Upper lobe of left lung (tissue), 6 donors: Measurements from ENCODE around the gene PPIE. TPM values are rescaled to one million over a fixed set of nuclear protein-coding genes. Genes with fewer than 3 reads are reported as not detected.
"Not testable (repeated sequence)": the region's sequence is repeated elsewhere in the genome, so short reads cannot be mapped to it uniquely, and the experiment has no call there.

ENCODE experiments used
- ATAC-seq, 2 donors: fragments of 200-7000 bp; cut with Tn5 transposase; one replicate each; pipeline ENCODE4 v1.9.1; 2022; ENCODE audit warnings: mild to moderate bottlenecking in 2 of 2, moderate library complexity in 2 of 2; ENCODE audit not compliant: low FRiP score in 2 of 2
- DNase-seq, 2 donors: peaks; one replicate each; pipeline ENCODE4 v3.0.0-alpha.2; 2019 to 2020
- H3K27ac ChIP-seq, 4 donors: fragments of 200-600 bp; sonication (generic); one replicate each; pipeline ENCODE4 v1.5.1; 2016 to 2019
- H3K27me3 ChIP-seq, 4 donors: fragments of 200-600 bp; sonication (generic); one replicate each; pipeline ENCODE4 v1.5.1; 2017 to 2019
- H3K36me3 ChIP-seq, 4 donors: fragments of 200-600 bp; sonication (generic); one replicate each; pipeline ENCODE4 v1.5.1; 2016 to 2019
- H3K4me1 ChIP-seq, 4 donors: fragments of 200-600 bp; sonication (generic); one replicate each; pipeline ENCODE4 v1.5.1; 2018 to 2019
- H3K4me3 ChIP-seq, 4 donors: fragments of 200-600 bp; sonication (generic); one replicate each; pipeline ENCODE4 v1.5.1; 2017 to 2019; ENCODE audit warnings: mild to moderate bottlenecking in 2 of 4, moderate library complexity in 1 of 4
- H3K9me3 ChIP-seq, 4 donors: fragments of 200-600 bp; sonication (generic); one replicate each; pipeline ENCODE4 v1.5.1; 2018 to 2019
- CTCF ChIP-seq, 6 experiments: fragments of 450-650 bp in 4 of 6; fragments of 200-600 bp in 2 of 6; sonication (generic) in 2 of 6; IDR thresholded peaks; one replicate each; pipeline ENCODE4 v1.5.1; 2016 to 2019; ENCODE audit warnings: antibody characterized with exemption in 6 of 6
- EP300 ChIP-seq, 4 donors: sonication (generic); formaldehyde crosslinking; IDR thresholded peaks; one replicate each; pipeline ENCODE4 v1.5.1; 2017; ENCODE audit warnings: antibody characterized with exemption in 4 of 4, control low read depth in 2 of 4
- POLR2A ChIP-seq, 4 donors: fragments of 450-650 bp; IDR thresholded peaks; one replicate each; pipeline ENCODE4 v1.5.1; 2016 to 2017; ENCODE audit warnings: antibody characterized with exemption in 4 of 4, mild to moderate bottlenecking in 2 of 4
- POLR2AphosphoS5 ChIP-seq, 2 donors: sonication (generic); formaldehyde crosslinking; IDR thresholded peaks; one replicate each; pipeline ENCODE4 v1.5.1; 2017; ENCODE audit warnings: antibody characterized with exemption in 2 of 2
- WGBS, 2 donors: methylation state at CpG; one replicate each; pipeline ENCODE4 v1.1.5; 2017 to 2018; 5-methylcytosine and 5-hydroxymethylcytosine counted together
- total RNA-seq, 6 donors: library from RNA; depleted of rRNA in 4 of 6; stranded (reverse); fragments of >200 nt in 4 of 6; gene quantifications; one replicate each; pipeline versions ENCODE4 v1.1.0 to v1.2.1, GENCODE V29; 2016 to 2021
- donor health status: DM: no; HTN: no; CAD: no; lungs with moderate emphysema.
- donor health status: DM: no; HTN: yes; CAD: no; lungs with severe emphysema.

PPIE gene
- total RNA-seq, 6 donors from 2014 or later, result 23.6 to 54.5 (median 36.1) TPM

DNA sequence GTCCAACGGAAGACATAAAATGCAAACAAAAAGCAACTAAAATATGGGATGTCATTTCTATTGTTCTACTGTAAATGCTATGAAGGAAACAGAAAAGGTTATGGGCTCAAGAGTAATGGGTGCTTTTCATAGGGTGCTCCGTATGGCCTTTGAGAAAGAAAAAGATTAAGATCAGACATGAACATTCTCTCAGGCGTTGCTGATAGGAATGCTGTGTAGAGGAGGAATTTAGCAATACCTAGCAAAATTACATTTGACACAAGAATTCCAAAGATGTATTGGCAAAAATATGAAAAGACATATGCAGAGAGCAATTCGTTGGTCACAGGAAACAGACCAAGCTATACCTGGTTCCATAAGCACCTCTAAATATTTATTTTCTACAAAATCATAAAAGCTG, 38.2 kb downstream of the PPIE start:
- no peaks in the 10 kb centered on the region for H3K4me1 ChIP-seq
- DNase-seq (no peak), ATAC-seq (no peak)
- no peaks in the 10 kb centered on the region for H3K27me3 ChIP-seq
- 71 to 76% methylated on average over 4 of the region's 4 CpGs for WGBS, 2 donors
- no peak overlapping the region for H3K4me3 ChIP-seq
- H3K9me3 ChIP-seq, result no peaks in the 10 kb centered on the region
- no peak overlapping the region for H3K27ac ChIP-seq
- no peaks in the 10 kb centered on the region for H3K36me3 ChIP-seq
- TF ChIP-seq POLR2A (IDR thresholded peaks at IDR 0.05) (no peak), POLR2AphosphoS5 (IDR thresholded peaks at IDR 0.05) (no peak)

GRCh38 chr1:39777306-39777705, 38.6 kb downstream of the PPIE start:
- H3K9me3 ChIP-seq, result no peaks in the 10 kb centered on the region
- 95% methylated on average over 4 of the region's 4 CpGs; no CpG with 5 or more reads in 1 of the 2 donors for WGBS, 2 donors
- no peaks in the 10 kb centered on the region for H3K4me1 ChIP-seq
- no peak for ATAC-seq
- H3K27me3 ChIP-seq, result no peaks in the 10 kb centered on the region
- no peak overlapping the region for H3K27ac ChIP-seq
- TF ChIP-seq CTCF (IDR thresholded peaks at IDR 0.05) (no peak), POLR2AphosphoS5 (IDR thresholded peaks at IDR 0.05) (no peak), POLR2A (IDR thresholded peaks at IDR 0.05) (no peak), EP300 (IDR thresholded peaks at IDR 0.05) (no peak)
- DNase-seq, result peak in 1 of 2 donors; percentile 3
- no peak overlapping the region for H3K4me3 ChIP-seq
- no peaks in the 10 kb centered on the region for H3K36me3 ChIP-seq

- not testable (repeated sequence) for H3K27me3 ChIP-seq, H3K9me3 ChIP-seq, H3K4me1 ChIP-seq, H3K4me3 ChIP-seq, H3K36me3 ChIP-seq, ATAC-seq, H3K27ac ChIP-seq
- 87 to 98% methylated on average over 10 to 16 of the region's 17 CpGs for WGBS, 2 donors
- DNase-seq, result peak in 1 of 2 donors; percentile 66
Observed at GRCh38 chr1:39777896-39778295, 39.2 kb downstream of the PPIE start.

DNA sequence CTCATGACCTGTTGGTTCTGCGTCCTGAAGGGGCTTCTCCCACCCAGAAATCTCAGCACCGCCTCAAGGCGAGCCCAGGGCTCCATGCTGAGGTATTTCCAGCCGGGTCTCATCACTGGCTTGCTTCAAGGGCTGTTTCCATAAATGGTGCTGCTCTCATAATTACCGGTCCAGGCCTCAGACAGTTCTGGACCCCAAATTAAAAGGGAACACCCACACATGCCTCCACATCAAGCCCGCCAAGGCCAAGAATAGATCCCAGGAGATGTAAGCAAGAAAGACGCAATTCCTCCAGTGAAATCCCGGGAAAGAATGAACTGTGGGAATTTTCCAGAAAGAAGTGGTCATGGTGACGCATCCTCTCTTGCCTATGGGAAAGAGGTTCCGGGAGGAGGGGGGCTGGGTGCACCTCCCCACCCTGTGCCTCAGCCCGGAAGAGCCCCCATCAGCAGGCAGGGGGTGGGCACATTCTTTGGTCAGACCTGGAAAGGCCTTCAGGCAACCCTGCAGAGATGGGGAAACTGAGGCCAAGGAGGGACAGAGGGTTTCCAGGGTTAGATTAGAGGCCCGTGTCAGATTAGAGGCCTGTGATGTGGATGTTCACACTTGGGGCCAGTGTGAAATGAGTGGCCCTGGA, 39.9 kb downstream of the PPIE start:
- H3K36me3 ChIP-seq, H3K4me3 ChIP-seq, H3K27me3 ChIP-seq, H3K9me3 ChIP-seq, DNase-seq, H3K4me1 ChIP-seq, ATAC-seq, H3K27ac ChIP-seq: not testable (repeated sequence)
- 86 to 91% methylated on average over 6 to 11 of the region's 12 CpGs for WGBS, 2 donors

DNA sequence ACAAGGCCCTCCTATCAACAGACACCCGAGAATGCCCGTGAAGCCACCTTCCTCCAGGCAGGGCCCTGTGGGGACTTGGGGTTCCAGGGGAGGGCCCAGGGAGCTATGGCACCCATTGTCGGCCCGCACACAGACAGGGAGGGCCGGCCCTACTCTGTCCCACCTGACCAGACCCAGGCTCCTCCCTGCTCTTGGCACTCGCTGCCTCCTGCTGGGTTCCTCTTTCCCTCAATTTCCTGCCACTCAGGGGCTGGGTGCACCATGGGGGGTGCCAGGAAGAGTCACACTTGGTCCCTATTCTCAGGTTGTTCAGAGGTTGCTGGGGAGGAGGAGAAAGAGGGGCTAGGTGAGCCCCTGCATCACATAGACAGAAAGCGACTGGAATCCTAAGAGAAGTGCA, 40.5 kb downstream of the PPIE start:
- no peak for TF ChIP-seq CTCF (IDR thresholded peaks at IDR 0.05)
- TF ChIP-seq POLR2AphosphoS5 (IDR thresholded peaks at IDR 0.05), result no peak
- TF ChIP-seq POLR2A (IDR thresholded peaks at IDR 0.05), result no peak
- no peak for TF ChIP-seq EP300 (IDR thresholded peaks at IDR 0.05)
- Histone ChIP-seq H3K4me3 (no peak overlapping the region), H3K4me1 (no peaks in the 10 kb centered on the region), H3K27me3 (no peaks in the 10 kb centered on the region), H3K9me3 (no peaks in the 10 kb centered on the region), H3K27ac (no peak overlapping the region), H3K36me3 (no peaks in the 10 kb centered on the region)
- DNase-seq (peak in 1 of 2 donors; percentile 43), ATAC-seq (no peak)
- 66 to 86% methylated on average over 7 of the region's 7 CpGs for WGBS, 2 donors

DNA sequence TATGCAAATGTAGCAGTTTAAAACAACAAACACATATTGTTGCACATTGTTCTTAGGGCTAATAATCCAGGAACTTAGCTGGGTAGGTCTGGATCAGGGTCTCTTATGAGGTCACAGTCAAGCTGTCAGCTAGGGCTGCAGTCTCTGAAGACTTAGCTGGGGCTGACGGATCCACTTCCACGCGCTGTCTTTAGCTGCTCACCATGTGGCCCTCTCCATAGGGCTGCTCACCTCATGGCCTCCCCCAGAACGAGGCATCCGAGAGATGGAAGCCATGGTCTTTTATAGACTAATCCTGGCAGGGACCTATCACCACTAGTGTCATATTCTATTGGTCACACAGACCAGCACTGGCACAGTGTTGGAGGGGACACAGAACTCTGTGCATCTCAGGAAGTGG, 41.1 kb downstream of the PPIE start:
- WGBS, 2 donors, result 81 to 84% methylated on average over 5 of the region's 5 CpGs

More for the DNA sequence above, 41.1 kb downstream of the PPIE start:
- DNase-seq (no peak), ATAC-seq (no peak)
- Histone ChIP-seq H3K27me3 (no peaks in the 10 kb centered on the region), H3K9me3 (no peaks in the 10 kb centered on the region), H3K36me3 (no peaks in the 10 kb centered on the region), H3K4me1 (no peaks in the 10 kb centered on the region), H3K4me3 (no peak overlapping the region), H3K27ac (no peak overlapping the region)
- no peak for TF ChIP-seq CTCF (IDR thresholded peaks at IDR 0.05)
- TF ChIP-seq POLR2A (IDR thresholded peaks at IDR 0.05), result no peak
- TF ChIP-seq POLR2AphosphoS5 (IDR thresholded peaks at IDR 0.05), result no peak
- TF ChIP-seq EP300 (IDR thresholded peaks at IDR 0.05), result no peak
